ENCODE results near the gene P3H4.

P3H4 gene

DNA sequence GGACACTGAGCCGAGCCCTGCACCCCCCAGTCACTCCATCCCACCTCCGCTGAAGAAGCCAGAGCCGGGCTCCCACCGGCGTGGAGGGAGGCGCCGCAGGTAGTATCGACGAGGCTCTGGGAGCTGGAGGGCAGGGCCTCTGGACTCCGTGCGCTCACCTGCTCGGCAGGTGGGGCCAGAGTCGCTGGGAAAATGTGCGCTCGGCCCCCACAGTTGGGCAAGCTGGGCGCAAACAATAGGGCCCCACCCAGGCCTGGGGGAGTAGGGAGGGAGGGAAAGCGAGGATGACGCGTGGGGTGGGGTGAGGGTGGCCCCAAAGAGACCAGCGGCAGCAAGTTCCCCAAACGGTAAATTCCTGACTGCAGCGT lies 25.9 kb downstream of the P3H4 start:
- peak overlapping the region; percentile 64 for H3K4me3 ChIP-seq (ENCODE audit: low read depth, low read length)
- TF ChIP-seq, protein P1, sequence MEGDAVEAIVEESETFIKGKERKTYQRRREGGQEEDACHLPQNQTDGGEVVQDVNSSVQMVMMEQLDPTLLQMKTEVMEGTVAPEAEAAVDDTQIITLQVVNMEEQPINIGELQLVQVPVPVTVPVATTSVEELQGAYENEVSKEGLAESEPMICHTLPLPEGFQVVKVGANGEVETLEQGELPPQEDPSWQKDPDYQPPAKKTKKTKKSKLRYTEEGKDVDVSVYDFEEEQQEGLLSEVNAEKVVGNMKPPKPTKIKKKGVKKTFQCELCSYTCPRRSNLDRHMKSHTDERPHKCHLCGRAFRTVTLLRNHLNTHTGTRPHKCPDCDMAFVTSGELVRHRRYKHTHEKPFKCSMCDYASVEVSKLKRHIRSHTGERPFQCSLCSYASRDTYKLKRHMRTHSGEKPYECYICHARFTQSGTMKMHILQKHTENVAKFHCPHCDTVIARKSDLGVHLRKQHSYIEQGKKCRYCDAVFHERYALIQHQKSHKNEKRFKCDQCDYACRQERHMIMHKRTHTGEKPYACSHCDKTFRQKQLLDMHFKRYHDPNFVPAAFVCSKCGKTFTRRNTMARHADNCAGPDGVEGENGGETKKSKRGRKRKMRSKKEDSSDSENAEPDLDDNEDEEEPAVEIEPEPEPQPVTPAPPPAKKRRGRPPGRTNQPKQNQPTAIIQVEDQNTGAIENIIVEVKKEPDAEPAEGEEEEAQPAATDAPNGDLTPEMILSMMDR (IDR thresholded peaks at IDR 0.05; ENCODE audit: borderline replicate concordance, insufficient read depth, low read depth, low read length), result no peak

DNA sequence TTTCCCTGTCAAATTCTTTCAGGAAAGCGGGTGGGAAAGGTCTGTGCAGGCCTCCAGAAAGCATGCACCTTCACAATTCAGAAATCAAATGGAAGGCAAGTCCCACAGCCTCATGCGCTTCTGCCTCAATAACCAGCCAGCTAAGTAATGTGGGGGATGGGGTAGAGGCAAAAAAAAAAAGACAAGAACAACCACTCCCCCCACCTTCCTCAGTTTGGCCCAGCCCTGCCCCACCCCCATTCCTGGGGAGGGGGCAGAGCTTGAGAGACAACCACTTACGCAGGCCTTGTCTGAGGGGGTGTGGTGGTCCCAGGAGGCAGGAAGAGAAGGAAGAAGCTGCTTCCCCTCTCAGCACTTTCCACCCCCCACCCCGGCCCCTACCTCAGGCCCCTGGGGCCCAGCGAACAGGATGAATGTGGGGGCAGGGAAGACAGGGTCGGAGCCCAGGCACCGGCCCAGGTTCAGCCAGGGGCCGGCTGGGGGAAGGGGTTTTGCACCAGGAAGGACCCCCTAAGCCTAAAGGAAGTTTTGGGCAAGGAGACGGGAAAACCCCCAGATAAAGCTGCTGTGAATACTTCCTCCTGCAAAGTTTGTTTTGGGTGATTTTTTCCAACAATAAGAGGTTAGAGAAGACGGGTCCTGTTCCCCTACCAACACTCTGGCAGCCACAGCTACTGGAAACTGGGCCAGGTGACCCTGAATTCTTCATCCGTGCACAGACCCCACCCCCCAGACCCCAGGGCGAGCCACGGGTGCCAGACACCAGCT lies 26.5 kb downstream of the P3H4 start:
- H3K4me3 ChIP-seq (ENCODE audit: low read depth, low read length), result peak overlapping the region; percentile 64
- TF ChIP-seq, protein P1 (IDR thresholded peaks at IDR 0.05; ENCODE audit: borderline replicate concordance, insufficient read depth, low read depth, low read length), result no peak

DNA sequence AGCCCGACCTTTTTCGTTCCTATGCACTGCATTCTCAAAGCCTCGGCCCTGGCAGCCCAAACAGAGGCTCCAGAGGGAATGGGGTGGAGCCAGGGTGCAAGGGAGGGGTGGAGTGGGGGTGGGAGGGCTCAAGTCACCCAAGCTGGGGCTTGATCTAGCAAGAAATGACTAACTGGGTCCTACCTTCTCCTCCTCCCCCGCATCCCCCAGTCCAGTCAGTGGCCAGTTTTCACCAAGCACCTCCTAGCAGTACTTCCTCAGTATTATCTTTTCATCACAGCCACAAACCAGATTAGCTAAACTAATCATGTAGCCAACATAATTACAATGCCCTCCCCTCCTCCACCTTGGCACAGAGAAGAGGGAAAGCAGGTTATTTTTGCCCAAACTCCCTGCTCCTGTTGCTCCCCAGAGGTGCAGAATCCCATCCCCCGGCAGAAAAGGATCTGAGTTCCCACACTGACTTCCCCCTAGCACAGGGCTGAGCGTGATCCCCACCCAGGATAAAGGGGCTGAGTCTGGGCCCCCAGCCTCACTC lies 27.5 kb downstream of the P3H4 start:
- peak overlapping the region; percentile 64 for H3K4me3 ChIP-seq (ENCODE audit: low read depth, low read length)
- TF ChIP-seq, protein P1 (IDR thresholded peaks at IDR 0.05; ENCODE audit: borderline replicate concordance, insufficient read depth, low read depth, low read length), result no peak

DNA sequence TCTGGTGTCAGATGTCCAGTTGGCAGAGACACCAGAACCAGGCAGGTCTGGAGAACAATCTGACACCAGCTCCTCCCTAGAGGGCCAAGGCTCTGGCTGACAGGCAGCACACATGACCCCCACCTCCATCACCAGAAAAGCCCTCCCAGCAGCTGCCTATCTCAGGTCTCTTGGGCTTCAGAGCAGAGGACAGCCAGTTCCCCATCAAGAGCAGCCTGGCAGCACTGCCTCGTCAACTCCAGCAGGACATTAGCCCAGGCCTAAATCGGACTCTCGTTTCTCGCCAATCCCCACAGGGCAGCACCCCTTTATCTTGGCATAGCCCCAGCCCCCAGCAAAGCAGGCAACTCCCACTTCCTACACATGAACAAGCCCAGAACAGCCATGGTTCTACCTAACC lies 29.6 kb downstream of the P3H4 start:
- no peak overlapping the region for H3K4me3 ChIP-seq (ENCODE audit: low read depth, low read length)
- TF ChIP-seq, protein P1 (IDR thresholded peaks at IDR 0.05; ENCODE audit: borderline replicate concordance, insufficient read depth, low read depth, low read length), result no peak

DNA sequence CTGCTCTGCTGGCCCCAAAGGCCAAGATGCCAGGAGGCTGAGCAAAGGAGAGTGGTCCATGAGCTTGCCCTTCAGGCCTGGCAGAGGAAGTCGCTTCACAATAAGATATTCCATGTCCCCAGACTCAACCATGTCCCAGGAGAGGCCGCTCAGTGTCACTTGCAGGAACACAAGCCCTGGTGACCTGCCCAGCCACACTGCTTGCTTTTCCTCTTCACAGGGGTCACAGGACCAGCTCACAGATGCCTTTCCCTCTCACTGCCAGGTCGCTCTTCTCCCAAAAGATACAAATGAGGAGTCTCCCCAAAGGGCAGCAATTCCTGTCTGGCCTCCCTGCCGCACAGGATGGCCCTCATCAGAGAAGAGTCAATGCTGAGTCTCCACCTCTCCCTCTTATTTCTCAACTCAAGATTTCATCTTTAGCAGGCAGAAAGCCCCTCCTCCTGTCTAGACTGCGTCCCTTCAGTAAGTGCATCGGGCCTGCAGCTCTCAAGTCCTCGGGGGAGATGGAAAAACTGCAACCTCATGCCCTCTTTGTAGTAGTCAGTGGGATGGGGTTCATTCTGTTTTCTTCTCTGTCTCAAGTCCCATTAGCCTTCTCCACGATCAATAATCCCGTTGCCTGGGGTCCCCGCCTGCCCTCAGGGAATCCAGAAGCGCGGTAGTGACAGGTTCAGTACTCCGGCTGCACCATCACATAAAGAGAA lies 30.2 kb downstream of the P3H4 start:
- H3K4me3 ChIP-seq (ENCODE audit: low read depth, low read length), result no peak overlapping the region
- TF ChIP-seq, protein P1 (IDR thresholded peaks at IDR 0.05; ENCODE audit: borderline replicate concordance, insufficient read depth, low read depth, low read length), result no peak

DNA sequence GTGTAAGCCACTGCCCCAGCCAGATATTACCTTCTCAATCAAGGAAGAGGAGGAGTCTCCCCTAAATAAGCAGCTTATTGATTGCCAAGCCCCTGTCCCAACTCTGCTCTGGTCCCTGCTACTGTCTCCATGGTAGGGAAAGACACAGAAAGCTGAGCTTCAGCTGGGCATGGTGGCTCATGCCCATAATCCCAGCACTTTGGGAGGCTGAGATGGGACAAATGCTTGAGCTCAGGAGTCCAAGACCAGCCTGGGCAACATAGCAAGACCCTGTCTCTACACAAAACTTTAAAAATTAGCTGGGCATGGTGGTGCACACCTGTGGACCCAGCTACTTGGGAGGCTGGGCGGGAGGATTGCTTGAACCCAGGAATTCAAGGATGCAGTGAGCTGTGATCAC lies 31.8 kb downstream of the P3H4 start:
- no peak overlapping the region for H3K4me3 ChIP-seq (ENCODE audit: low read depth, low read length)
- TF ChIP-seq, protein P1 (IDR thresholded peaks at IDR 0.05; ENCODE audit: borderline replicate concordance, insufficient read depth, low read depth, low read length), result no peak

Data from GM12875 (cell line).